Tibial artery (tissue), 4 donors: ENCODE results near the gene PLA2G4C.

ENCODE experiments used
- DNase-seq, 2 donors: peaks; one replicate each; pipeline ENCODE4 v3.0.0-alpha.2; 2019
- H3K27ac ChIP-seq, 2 donors: fragments of 200-600 bp; sonication (generic) in 1 of 2; 1 replicate in 1 of 2; 2 replicates in 1 of 2; pipeline ENCODE4 v1.5.1; 2018 to 2019; ENCODE audit warnings: mild to moderate bottlenecking in 1 of 2
- H3K27me3 ChIP-seq, 2 donors: fragments of 200-600 bp; sonication (generic) in 1 of 2; one replicate each; pipeline versions ENCODE4 v1.5.1 to v1.6.0; 2016 to 2019
- H3K36me3 ChIP-seq, 3 donors: fragments of 200-600 bp; sonication (generic) in 2 of 3; one replicate each; pipeline ENCODE4 v1.5.1; 2016 to 2019; ENCODE audit warnings: mild to moderate bottlenecking in 2 of 3
- H3K4me1 ChIP-seq, 4 donors: fragments of 200-600 bp; sonication (generic) in 2 of 4; 1 replicate in 3 of 4; 2 replicates in 1 of 4; pipeline ENCODE4 v1.5.1; 2016 to 2019
- H3K4me3 ChIP-seq, 2 donors: fragments of 200-600 bp; sonication (generic) in 1 of 2; 1 replicate in 1 of 2; 2 replicates in 1 of 2; pipeline ENCODE4 v1.5.1; 2018 to 2019; ENCODE audit warnings: mild to moderate bottlenecking in 2 of 2
- H3K9me3 ChIP-seq, 3 donors: fragments of 200-600 bp; sonication (generic) in 1 of 3; one replicate each; pipeline ENCODE4 v1.5.1; 2016 to 2019
- CTCF ChIP-seq, 2 experiments: fragments of 200-600 bp in 1 of 2; fragments of 450-650 bp in 1 of 2; IDR thresholded peaks; one replicate each; pipeline ENCODE4 v1.5.1; 2017 to 2019; ENCODE audit warnings: antibody characterized with exemption in 2 of 2, mild to moderate bottlenecking in 1 of 2, moderate library complexity in 1 of 2
- intact Hi-C: fragments of 100-400 bp; cut with DNase I; formaldehyde crosslinking; loops from one replicate; pipeline ENCODE4 v1.15.0; 2023; ENCODE audit warnings: low total_unique reads

Gene PLA2G4C

DNA sequence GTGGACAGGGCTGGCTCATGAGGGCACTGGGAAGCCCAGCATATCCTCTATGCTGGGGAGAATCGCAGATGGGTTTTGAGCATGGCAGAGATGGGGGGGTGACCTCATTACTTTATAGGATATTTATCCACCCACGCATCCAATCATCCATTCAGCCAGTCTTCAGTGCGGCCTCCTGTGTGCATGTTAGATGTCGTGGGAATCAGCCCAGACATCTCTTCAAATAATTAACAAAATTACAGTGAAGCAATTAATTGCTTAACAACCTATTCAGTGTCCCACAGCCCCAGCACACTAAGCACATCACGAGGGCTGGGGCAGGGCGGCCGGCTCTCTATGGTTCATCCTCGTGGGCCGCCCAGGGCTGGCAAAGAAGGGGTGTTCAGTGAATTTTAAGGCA lies 38.0 kb upstream of the PLA2G4C start:
- H3K4me1 ChIP-seq = no peaks in the 10 kb centered on the region
- no peak overlapping the region for H3K27ac ChIP-seq
- DNase-seq = no peak
- no peak for TF ChIP-seq CTCF (IDR thresholded peaks at IDR 0.05)
- no peaks in the 10 kb centered on the region for H3K9me3 ChIP-seq
- intact Hi-C loops = no loop called here
- peaks cover 0 to 51% (median 10%) of the 10 kb centered on the region in 3 donors for H3K36me3 ChIP-seq
- no peaks in the 10 kb centered on the region for H3K27me3 ChIP-seq
- H3K4me3 ChIP-seq = no peak overlapping the region

GRCh38 chr19:48147597-48148175 lies 37.1 kb upstream of the PLA2G4C start:
- TF ChIP-seq CTCF (IDR thresholded peaks at IDR 0.05) = no peak
- Histone ChIP-seq H3K9me3 (no peaks in the 10 kb centered on the region), H3K27me3 (no peaks in the 10 kb centered on the region), H3K36me3 (peaks cover 0 to 60% (median 10%) of the 10 kb centered on the region in 3 donors), H3K27ac (no peak overlapping the region), H3K4me3 (no peak overlapping the region), H3K4me1 (no peaks in the 10 kb centered on the region)
- intact Hi-C loops = no loop called here
- DNase-seq = no peak

GRCh38 chr19:48139053-48139452 lies 28.4 kb upstream of the PLA2G4C start:
- no peaks in the 10 kb centered on the region for H3K27me3 ChIP-seq
- intact Hi-C loops = no loop called here
- H3K36me3 ChIP-seq = peaks cover 0 to 49% (median 7%) of the 10 kb centered on the region in 3 donors
- no peaks in the 10 kb centered on the region for H3K4me1 ChIP-seq
- H3K27ac ChIP-seq = no peak overlapping the region
- H3K9me3 ChIP-seq = no peaks in the 10 kb centered on the region
- TF ChIP-seq CTCF (IDR thresholded peaks at IDR 0.05) = no peak
- no peak overlapping the region for H3K4me3 ChIP-seq
- no peak for DNase-seq

- Histone ChIP-seq H3K27ac (no peak overlapping the region), H3K36me3 (peaks cover 0 to 43% (median 4%) of the 10 kb centered on the region in 3 donors), H3K9me3 (no peaks in the 10 kb centered on the region), H3K4me1 (no peaks in the 10 kb centered on the region), H3K4me3 (no peak overlapping the region), H3K27me3 (no peaks in the 10 kb centered on the region)
- TF ChIP-seq CTCF (IDR thresholded peaks at IDR 0.05) = no peak
- intact Hi-C loops = no loop called here
- DNase-seq = no peak
These were observed 26.8 kb upstream of the PLA2G4C start for GRCh38 chr19:48137411-48137810.

DNA sequence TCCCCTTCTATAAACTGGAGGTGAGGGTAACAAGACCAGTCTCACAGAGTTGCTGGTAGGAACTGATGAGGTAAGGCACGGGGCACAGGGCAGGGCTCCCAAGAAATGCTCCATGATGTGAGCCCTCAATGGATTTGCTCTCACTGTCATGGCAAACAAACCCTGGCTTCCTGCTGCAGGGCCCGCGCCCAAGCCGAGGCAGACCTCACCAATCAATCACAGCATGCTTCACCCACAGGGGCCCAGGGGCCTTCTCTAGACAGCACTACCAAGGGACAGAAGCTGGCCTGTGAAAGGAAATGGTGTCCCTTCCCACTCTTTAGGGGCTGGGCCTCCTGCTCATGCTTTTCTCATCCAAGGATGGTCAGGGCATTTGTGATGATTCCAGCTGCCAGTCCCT lies 25.9 kb upstream of the PLA2G4C start:
- DNase-seq = no peak
- no peak overlapping the region for H3K4me3 ChIP-seq
- no peaks in the 10 kb centered on the region for H3K4me1 ChIP-seq
- no peaks in the 10 kb centered on the region for H3K9me3 ChIP-seq
- TF ChIP-seq CTCF (IDR thresholded peaks at IDR 0.05) = no peak
- no peaks in the 10 kb centered on the region for H3K27me3 ChIP-seq
- no peak overlapping the region for H3K27ac ChIP-seq
- intact Hi-C loops = no loop called here
- peaks cover 0 to 49% (median 9%) of the 10 kb centered on the region in 3 donors for H3K36me3 ChIP-seq

DNA sequence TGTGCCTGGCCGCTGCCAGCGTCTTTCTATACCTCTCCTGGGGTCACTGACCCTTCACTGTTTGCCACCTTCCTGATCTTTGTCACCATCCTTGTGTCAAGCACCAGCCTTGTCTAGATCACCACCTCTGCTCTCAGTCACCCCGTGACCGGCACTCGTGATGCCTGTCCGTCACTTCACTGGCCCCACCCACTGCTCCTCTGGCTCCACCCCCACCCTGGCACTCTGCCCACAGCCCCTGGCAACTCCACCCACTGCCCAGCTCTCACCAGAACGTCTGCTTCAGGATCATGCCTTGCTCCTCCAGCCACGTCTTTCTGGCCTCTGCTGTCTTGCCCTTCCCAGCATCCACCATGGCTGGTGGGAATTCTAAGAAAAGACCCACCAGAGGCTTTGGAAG lies 24.8 kb upstream of the PLA2G4C start:
- Histone ChIP-seq H3K4me3 (no peak overlapping the region), H3K36me3 (peaks cover 0 to 60% (median 9%) of the 10 kb centered on the region in 3 donors), H3K27ac (no peak overlapping the region), H3K27me3 (no peaks in the 10 kb centered on the region), H3K9me3 (no peaks in the 10 kb centered on the region), H3K4me1 (no peaks in the 10 kb centered on the region)
- TF ChIP-seq CTCF (IDR thresholded peaks at IDR 0.05) = no peak
- intact Hi-C loops = no loop called here
- DNase-seq = no peak
